ENCODE measurements around the gene RGS12.
A peak's percentile ranks its signal among the peaks of the same experiment; 100 is the strongest.

Gene RGS12

DNA sequence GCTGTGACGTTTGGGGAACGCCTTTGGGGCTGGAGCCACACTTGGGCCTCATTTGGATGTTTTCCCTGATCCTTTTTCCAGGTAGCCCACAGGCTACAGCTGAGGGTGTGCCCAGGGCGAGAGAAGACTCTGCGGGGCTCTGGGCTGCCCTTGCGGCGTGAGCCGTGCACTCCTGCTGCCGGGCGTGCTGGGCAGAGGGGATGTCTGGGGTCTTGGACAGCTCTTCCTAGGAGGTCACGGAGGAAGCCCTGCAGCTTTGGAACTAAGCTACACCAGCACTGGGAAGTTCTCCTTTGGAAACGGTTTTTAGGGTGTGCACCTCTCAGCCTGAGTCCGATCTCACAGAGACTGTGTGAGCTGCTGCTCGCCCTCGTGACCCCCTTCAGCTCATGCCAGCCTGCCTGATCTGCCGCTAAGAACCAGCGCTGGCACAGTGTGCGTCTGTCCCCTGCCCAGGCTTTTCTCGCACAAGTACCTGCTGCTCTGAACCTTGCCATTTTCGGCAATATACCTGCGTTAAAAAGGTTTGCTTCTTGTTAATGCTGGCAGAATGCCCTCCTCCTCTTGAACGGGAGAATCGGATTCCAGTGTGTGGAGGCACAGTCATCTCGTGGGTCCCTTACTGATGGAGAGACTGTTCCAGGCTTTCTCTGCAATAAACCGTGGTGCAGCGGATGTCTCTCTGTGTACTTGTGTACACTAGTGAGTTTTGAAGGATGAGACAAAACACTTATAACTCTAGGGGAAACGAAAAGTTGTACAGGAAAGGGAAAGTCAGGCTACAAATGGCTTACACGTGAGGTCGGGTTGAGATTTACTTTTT, 29.6 kb upstream of the RGS12 start:
- ATAC-seq (no peak), DNase-seq (no peak)
- Mint-ChIP-seq H3K27ac (no peak overlapping the region), H3K9me3 (no peaks in the 10 kb centered on the region), H3K4me1 (no peaks in the 10 kb centered on the region), H3K4me3 (no peak overlapping the region), H3K27me3 (no peaks in the 10 kb centered on the region)

DNA sequence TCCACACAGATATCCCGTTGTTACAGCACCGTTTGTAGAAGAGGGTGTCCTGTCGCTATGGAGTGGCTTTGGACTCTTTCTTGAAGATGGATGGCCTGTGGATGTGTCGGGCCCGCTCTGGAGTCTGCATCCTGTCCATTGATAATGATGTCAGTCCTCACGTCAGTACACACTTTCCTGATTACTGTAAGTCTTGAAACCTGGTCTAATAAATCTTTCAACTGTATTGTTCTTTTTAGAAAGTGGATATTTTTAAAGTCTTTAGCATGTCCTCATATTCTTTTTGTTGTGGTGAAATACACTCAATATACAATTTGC, 29.0 kb upstream of the RGS12 start:
- Mint-ChIP-seq H3K27ac (no peak overlapping the region), H3K9me3 (no peaks in the 10 kb centered on the region)
- no peak for DNase-seq

GRCh38 chr4:3266076-3266475, 26.7 kb upstream of the RGS12 start:
- no peaks in the 10 kb centered on the region for H3K9me3 Mint-ChIP-seq
- DNase-seq (no peak), ATAC-seq (no peak)
- H3K27ac Mint-ChIP-seq = no peak overlapping the region
- no peak overlapping the region for H3K4me3 Mint-ChIP-seq
- H3K4me1 Mint-ChIP-seq = no peaks in the 10 kb centered on the region
- H3K27me3 Mint-ChIP-seq = no peaks in the 10 kb centered on the region

More for the DNA sequence above, 29.0 kb upstream of the RGS12 start:
- no peak overlapping the region for H3K4me3 Mint-ChIP-seq
- H3K4me1 Mint-ChIP-seq = no peaks in the 10 kb centered on the region
- H3K27me3 Mint-ChIP-seq = no peaks in the 10 kb centered on the region
- ATAC-seq = no peak

DNA sequence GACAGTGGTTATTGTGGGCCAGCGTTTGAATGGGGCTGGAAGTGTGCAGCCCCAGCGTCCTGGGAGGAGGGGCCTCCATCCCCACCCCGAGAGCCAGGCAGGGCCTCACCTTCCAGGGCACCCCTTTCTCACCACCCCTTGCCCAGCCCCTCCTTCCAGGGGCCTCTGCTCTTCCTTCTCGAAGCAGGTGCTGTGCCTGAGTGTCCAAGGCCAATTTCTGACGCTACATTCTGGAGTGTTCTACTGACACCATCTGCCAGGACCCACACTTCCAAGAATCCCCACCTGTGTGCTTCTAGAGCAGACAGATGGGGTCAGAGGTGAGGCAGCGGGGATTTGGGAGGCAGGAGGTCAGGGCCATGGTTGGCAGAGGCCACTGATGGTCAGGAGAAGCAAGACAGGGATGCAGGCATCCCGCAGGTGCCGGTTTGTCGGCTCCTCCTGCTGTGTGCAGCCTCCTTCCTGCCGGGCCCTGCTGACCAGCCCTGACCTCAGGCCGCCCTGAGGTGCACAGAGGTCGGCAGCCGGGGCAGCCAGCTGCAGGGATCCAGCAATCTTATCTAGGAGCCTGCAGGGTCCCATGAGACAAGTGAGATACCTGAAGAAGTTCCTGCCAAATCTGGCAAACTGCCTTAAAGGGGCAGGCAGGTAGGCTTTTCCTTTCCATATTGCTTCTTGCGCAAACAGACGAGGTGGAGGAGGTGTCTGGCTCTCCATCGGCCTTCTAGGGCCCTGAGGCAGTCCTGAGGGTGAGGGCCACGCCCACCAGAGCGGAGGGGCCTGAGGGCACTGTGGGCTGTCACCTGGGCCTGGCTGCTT, 25.0 kb upstream of the RGS12 start:
- ATAC-seq (no peak), DNase-seq (peak in 1 of 2 donors; percentile 2)
- H3K9me3 Mint-ChIP-seq = no peaks in the 10 kb centered on the region
- H3K27me3 Mint-ChIP-seq = no peaks in the 10 kb centered on the region
- H3K4me1 Mint-ChIP-seq = no peaks in the 10 kb centered on the region
- H3K27ac Mint-ChIP-seq = no peak overlapping the region
- no peak overlapping the region for H3K4me3 Mint-ChIP-seq

DNA sequence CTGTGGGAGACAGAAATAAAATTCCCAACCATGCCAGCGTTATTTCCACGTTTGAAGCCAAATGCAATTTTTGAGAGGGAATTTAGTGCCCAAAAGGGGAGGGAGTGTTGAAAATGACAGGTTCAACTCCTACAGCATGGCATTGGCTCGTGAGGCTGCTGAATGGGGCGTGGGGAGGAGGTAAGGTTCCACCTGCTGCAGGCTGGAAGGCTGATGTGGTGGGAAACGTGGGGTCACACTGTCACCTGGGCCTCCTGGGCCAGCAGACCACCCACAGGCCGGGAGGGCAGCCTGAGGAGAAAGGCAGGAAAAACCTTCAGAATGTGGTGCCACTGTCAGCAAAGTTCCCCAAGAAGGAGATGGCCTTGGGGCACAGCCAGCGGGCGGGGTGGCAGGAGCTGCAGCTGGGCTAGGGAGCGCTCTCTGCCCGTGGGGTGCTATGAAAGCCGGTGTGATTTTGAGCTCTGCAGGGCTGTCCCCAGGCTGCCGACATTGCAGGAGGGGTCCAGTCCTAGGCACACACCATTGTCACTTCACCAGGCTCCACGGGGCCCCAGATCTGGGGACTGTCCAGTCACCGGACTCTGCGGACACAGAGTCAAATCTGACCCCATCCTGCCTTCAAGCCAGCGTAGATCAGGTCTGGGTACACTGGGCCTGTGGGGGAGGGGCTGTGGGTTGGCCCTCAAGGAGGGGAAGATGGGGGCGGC, 24.3 kb upstream of the RGS12 start:
- ATAC-seq = peak; percentile 31
- no peaks in the 10 kb centered on the region for H3K27me3 Mint-ChIP-seq
- H3K4me1 Mint-ChIP-seq = no peaks in the 10 kb centered on the region
- no peak overlapping the region for H3K27ac Mint-ChIP-seq
- DNase-seq = peak in 1 of 2 donors; percentile 4
- H3K4me3 Mint-ChIP-seq = no peak overlapping the region
- H3K9me3 Mint-ChIP-seq = no peaks in the 10 kb centered on the region

- H3K4me1 Mint-ChIP-seq = no peaks in the 10 kb centered on the region
- DNase-seq (peak in 1 of 2 donors; percentile 6), ATAC-seq (peak; percentile 60)
- no peaks in the 10 kb centered on the region for H3K9me3 Mint-ChIP-seq
- H3K4me3 Mint-ChIP-seq = no peak overlapping the region
- no peaks in the 10 kb centered on the region for H3K27me3 Mint-ChIP-seq
- H3K27ac Mint-ChIP-seq = no peak overlapping the region
Observed at GRCh38 chr4:3269105-3269927, 23.5 kb upstream of the RGS12 start.

GRCh38 chr4:3269991-3270611, 22.7 kb upstream of the RGS12 start:
- no peak overlapping the region for H3K27ac Mint-ChIP-seq
- no peaks in the 10 kb centered on the region for H3K27me3 Mint-ChIP-seq
- H3K9me3 Mint-ChIP-seq = no peaks in the 10 kb centered on the region
- no peak overlapping the region for H3K4me3 Mint-ChIP-seq
- ATAC-seq (no peak), DNase-seq (peak in 1 of 2 donors; percentile 7)
- no peaks in the 10 kb centered on the region for H3K4me1 Mint-ChIP-seq

DNA sequence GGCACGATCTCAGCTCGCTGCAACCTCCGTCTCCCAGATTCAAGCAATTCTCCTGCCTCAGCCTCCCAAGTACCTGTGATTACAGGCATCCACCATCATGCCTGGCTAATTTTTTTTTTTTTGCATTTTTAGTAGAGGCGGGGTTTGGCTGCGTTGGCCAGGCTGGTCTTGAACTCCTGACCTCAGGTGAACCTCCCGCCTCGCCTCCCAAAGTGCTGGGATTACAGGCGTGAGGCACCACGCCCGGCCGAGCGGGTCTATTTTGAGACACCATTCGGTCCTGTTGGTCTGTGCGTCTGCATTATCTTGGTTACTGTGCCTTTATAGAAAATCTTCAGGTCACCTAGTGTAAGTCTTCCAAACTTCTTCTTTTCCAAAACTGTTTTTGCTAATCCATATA, 21.7 kb upstream of the RGS12 start:
- Mint-ChIP-seq H3K27ac (no peak overlapping the region), H3K27me3 (no peaks in the 10 kb centered on the region), H3K4me1 (no peaks in the 10 kb centered on the region), H3K9me3 (no peaks in the 10 kb centered on the region), H3K4me3 (no peak overlapping the region)
- DNase-seq (no peak), ATAC-seq (no peak)

DNA sequence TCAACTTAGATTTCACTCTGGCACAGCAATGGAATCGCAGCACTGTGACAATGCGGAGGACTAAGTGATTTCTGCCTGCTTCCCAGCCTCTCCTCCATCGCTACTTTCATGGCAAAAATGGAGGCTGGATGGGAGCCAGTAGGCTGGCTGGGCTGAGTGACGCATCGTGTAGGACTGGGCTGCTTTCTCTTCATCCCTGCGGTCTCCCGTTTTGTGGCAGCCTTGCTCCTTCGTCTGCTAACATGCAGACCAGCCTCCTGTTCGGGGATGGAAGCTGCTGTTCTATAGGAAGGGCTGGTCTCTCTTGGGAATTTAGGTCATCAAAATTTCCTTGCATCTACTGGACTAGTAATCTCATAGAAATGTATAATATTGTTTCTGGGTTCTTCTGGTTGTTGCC, 15.8 kb upstream of the RGS12 start:
- H3K4me1 Mint-ChIP-seq = no peaks in the 10 kb centered on the region
- peaks cover 10 to 13% of the 10 kb centered on the region in 2 donors for H3K9me3 Mint-ChIP-seq
- no peaks in the 10 kb centered on the region for H3K27me3 Mint-ChIP-seq
- no peak overlapping the region for H3K4me3 Mint-ChIP-seq
- no peak overlapping the region for H3K27ac Mint-ChIP-seq
- peak in 1 of 2 donors; percentile 2 for DNase-seq
- no peak for ATAC-seq

DNA sequence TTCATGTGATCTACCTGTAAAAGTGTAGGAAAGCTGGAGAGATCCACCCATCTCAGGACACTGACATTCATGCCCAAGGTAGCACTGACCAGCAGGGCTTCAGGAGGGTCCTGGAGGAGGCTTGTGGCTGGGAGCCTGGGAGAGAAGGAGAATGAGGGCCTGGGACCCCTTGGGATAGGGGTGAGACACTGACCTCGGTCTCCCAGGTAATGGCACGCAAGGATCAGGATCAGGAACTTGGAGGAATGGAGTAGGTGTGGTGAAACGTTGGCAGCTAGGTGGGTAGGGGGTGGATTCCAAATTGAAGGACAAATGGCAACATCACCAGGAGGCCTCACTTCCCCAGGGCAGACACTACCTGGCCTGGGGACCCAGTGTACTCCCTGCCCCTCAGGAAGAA, 12.4 kb upstream of the RGS12 start:
- Mint-ChIP-seq H3K27me3 (peaks cover 8% of the 10 kb centered on the region), H3K9me3 (peaks cover 10 to 14% of the 10 kb centered on the region in 2 donors)

GRCh38 chr4:3283483-3283882, 9.3 kb upstream of the RGS12 start:
- Mint-ChIP-seq H3K27ac (no peak overlapping the region), H3K9me3 (peaks cover 5 to 14% of the 10 kb centered on the region in 2 donors), H3K27me3 (peaks cover 31% of the 10 kb centered on the region), H3K4me1 (peaks cover 11% of the 10 kb centered on the region), H3K4me3 (no peak overlapping the region)
- DNase-seq (no peak), ATAC-seq (no peak)

More for the DNA sequence above, 12.4 kb upstream of the RGS12 start:
- Mint-ChIP-seq H3K4me1 (no peaks in the 10 kb centered on the region), H3K27ac (no peak overlapping the region), H3K4me3 (no peak overlapping the region)
- ATAC-seq = no peak
- DNase-seq = peak in 1 of 2 donors; percentile 1

- H3K4me1 Mint-ChIP-seq = peaks cover 11% of the 10 kb centered on the region
- H3K4me3 Mint-ChIP-seq = no peak overlapping the region
- peaks cover 2 to 11% of the 10 kb centered on the region in 2 donors for H3K9me3 Mint-ChIP-seq
- H3K27ac Mint-ChIP-seq = no peak overlapping the region
- peaks cover 35% of the 10 kb centered on the region for H3K27me3 Mint-ChIP-seq
- ATAC-seq (no peak), DNase-seq (no peak)
Observed at GRCh38 chr4:3283916-3284315, 8.9 kb upstream of the RGS12 start.

- Mint-ChIP-seq H3K27ac (no peak overlapping the region), H3K4me3 (no peak overlapping the region), H3K9me3 (peaks cover 0 to 7% of the 10 kb centered on the region in 2 donors), H3K4me1 (peaks cover 11% of the 10 kb centered on the region), H3K27me3 (peaks cover 42% of the 10 kb centered on the region)
- no peak for ATAC-seq
- peak in 1 of 2 donors; percentile 5 for DNase-seq
Observed at GRCh38 chr4:3284734-3285557, 7.9 kb upstream of the RGS12 start.
